ENCODE data around the gene C11orf71.
A peak's percentile ranks its signal among the peaks of the same experiment; 100 is the strongest.

Gene C11orf71

DNA sequence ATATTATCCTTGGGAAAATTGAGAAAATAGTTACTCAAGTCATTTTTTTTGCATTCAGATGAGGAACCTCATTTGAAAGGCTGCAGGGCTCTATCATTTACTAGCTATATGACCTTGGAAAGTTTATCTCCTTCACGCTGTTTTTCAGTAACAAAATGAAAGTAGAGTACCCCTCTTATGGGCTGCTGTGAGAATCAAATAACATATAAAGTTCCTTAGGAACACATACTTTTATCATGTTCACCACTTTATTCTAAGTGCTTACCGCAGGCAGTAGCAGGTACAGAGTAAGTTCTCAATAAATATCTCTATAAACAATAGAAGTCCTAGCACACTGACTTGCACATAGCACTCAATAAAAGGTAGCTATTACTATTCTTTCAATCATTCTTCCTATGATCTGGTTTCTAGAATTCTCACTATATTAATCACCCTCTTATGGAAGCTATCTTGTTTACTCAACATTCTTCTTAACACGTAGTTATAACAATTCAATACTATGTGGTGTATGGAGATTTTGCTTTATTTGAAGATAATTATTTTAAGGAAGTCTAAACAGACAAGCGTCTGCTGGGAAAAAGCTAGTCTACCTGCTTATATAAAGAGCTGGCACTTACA, 1.9 kb downstream of the C11orf71 start:
- no peak for DNase-seq

DNA sequence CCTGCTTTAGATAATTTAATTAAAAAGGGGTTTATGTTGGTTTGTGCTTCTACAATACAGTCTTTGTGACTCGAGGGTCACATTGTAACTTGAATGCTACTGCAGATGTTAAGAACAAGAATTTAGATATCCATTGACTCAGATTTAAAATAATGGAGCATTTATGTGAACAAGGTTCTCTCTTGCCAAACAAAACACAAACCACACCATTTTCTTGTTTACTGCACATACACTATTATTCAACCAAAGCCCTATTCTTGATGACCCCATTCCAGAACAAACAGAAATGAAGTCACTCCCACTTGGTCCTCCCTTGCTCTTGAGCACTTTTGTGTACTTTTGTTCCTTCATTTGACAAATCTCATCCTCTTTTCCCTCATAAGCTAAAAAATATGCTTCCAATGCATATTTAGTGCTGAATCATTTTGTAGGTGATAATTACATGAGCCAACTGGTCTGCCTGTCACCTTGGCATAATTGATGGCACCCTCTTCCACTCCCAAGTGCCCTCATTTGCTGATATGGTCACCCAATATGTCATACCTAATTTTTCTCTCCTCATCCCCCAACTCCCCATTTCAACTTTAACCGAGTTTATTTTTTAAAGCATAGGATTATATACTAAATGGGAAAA, 2.8 kb downstream of the C11orf71 start:
- DNase-seq, result no peak

DNA sequence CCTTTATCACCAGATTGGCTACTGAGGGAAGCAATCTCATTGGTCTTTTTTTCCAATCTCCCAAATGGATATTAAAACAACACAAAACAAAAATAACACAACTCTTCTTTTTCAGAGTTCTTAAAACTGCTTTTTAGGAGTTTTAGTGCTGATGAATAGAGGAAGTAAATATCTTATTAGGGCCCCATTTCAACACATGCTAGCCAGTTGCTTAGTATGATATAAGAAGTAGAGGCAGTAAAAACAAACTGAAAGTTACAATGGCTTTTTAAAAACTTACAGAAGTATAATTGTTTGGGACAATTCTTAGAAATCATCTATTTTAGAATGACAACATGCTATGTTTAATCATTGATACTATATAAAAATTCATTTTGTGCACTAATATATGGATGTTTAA, 3.4 kb downstream of the C11orf71 start:
- no peak for DNase-seq

DNA sequence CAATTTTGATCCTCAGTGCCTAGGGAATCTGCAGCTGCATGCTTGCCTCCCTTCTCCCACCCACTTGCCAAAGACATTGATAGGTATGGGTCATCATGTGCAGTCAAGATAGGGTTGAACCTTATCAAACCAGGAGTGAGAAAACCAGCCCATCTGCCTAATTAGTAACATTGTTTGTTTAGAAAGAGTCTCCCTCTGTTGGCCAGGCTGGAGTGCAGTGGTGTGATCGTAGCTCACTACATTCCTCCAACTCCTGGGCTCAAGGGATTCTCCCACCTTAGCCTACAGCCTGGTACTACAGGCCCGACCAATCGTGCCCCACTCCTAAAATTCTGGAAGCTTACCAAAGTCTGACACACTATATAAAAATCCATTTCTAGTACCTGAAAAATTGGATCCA, 4.6 kb downstream of the C11orf71 start:
- DNase-seq, result no peak

DNA sequence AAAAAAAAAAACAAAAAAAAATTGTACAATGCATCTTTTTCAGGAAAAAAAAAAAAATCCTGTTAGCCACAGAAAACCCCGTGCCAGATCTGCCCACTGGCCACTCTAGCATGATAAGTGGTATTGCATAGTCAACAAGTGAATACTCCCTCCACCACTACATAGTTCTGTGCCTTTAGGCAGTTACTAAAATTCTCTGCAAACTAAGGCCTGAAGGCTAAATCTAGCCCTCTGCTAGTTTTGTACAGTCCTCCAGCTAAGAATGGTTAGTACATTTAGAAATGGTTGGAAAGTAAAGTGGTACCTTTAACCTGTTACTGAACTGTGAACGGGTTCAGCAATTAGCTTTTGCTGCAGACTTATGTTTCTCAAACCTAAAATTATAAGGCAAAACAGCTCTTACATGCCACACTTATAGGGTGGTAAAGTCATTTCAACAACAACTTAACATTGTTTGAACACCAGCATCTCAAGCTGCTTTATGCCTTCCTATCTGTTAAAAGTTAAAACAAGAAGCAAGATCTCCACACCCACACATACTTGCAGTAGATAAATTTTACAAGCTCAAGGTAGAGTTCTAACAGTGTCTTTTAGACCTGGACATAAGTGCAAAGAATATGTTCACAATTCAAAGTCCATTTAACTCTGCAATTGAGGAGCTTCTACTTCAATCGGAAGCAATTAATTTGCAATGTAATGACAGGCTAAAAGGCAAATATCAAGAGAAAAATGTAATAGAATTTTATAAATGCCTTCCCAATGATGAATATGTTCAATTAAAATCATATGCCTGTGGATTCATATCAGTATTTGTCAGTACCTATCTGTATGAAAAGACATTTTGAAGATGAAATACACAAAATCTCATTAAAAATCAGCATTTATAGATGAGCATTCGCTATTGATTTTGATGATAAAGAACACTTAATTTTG, 7.3 kb downstream of the C11orf71 start:
- no peak for DNase-seq

DNA sequence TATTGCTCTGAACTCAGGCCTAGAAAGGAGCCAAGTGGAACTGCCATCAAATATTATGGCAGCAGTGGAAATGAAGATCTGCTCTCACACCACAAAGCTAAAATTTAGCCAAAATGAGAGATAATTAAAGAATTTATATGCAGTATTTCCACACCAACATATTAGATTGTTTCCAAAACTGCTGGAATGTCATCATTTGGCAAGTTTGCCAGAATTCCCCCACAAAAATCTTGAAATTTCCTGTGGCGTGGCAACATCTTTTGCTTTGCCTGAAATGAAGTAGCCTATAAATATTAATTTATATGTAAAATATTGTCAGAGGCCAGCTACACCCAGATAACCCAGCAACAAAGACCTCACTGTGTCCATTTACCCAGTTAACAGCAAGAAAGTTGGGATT, 13.8 kb downstream of the C11orf71 start:
- DNase-seq, result no peak

DNA sequence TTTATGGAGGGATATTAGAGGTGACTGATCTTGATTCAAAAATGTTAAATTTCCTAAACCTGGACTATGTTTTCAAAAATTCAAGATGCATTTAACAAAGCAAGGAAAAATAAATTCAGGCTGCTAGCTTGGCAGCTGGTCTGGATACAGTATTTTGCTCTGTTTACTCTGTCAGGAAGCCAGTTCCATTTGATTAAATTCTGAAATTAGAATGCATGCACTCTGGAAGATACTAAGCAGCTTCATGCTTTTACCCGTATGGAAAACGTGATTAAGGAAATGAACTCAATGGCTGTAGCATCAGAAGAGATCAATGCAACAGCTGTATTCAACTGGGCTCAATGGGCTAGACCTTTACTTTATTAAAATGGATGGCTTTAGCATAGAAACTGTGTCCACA, 14.2 kb downstream of the C11orf71 start:
- no peak for DNase-seq

DNA sequence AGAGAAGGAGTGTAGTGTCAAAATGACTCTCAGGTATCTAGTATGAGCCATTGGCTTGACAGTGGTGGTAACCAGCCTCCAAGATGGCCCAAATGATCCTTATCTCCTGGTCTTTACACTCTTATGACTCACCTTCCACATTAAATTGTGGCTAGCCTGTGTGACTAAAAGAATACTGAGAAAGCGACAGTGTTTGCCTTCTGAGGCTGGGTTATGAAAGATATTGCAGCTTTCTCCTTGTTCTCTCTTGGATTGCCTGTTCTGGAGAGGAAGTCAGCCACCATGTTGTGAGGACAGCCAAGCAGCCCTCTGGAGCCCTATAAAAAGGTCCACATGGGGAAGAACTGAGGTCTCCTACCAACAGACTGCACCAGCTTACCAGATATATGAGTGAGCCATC, 15.8 kb downstream of the C11orf71 start:
- no peak for DNase-seq

DNA sequence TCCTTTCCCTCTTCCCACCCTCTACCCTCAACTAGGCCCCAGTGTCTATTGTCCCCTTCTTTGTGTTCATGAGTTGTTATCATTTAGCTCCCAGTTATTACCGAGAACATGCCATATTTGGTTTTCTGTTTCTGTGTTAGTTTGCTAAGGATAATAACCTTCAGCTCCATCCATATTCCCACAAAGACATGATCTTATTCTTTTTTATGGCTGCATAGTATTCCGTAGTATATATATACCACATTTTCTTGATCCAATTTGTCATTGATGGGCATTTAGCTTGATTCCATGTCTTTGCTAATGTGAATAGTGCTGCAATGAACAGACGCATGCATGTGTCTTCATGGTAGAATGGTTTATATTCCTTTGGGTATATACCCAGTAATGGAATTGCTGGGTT, 17.8 kb downstream of the C11orf71 start:
- DNase-seq, result no peak

DNA sequence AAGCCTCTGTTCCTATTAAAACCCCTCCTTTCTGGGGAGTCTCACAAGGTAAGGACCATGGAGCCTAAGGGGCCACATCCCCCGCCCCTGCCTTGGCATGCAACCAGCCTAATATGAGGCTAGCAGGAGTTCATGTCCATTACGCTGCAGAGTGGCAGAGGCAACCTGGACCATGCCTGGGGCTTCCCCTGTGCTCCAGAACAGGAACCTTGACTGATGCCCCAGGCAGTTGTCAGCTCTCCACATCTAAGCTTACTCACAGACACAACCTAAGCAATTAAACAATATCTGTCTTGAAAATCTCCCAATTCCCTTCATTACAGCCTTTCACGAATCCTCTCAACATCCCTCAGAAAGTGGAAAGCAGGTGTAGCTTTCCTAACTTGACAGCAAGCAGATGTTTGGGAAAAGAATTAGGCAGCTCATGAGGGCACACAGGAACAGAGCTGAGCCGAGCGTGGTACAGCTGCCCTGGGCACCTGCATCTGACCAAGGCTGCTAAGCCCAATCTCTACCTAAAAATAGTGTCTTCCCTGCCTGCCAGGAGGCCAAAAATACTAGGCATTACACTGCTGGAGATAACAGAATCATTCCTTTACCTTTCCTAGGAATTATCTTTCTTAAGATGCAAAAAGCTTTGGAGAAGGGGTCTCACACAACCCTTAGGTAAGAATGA, 20.8 kb downstream of the C11orf71 start:
- DNase-seq, result no peak

DNA sequence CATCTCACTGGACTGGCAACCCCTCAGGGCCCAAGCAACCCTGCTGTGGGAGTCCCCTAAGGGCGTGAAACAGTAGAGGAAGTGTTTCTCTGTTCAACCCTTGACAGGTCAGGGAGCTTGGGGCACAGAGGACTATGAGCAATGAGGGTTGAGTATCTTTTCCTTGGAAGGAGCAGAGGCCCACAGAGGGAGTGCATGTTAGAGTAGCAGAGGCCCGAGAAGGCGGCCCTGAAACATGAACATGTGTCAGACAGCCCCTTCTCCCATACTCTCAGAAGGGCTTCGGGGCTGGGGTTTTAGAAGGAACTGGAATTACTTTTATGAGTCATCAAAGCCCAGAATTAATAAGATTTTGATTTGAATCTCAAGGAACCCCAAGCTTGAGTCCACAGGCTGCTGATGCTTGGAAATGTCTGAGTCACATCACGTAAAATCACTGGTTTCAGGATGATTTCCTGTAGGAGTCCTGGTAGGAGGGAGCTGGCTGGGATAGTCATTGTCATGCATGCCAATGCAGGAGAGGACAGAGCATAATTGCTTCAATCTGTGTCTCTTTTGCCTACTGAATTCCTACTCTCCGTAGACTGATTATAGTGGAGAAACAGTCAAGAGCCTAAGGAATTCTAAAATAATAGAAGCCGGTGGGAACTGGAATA, 22.6 kb downstream of the C11orf71 start:
- peak; percentile 26 for DNase-seq

DNA sequence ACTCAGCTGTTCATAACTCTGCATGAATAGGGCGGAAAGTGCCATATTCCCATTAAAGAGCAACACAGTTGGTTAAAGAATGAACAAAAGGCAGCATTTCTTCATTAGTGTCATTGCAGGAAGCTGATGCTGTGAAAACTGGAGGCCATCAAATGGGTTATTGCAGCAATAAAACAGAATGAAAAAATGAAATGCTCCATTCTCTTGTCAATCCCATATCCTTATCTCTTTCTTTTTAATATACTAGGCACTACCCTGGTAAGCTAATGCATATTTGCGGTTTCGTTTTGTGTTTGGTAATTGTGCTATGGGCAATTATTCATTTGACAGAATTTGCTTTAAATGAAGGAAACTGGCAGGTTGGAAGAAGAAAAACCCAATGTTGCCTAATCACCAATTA, 25.3 kb downstream of the C11orf71 start:
- DNase-seq, result no peak

DNA sequence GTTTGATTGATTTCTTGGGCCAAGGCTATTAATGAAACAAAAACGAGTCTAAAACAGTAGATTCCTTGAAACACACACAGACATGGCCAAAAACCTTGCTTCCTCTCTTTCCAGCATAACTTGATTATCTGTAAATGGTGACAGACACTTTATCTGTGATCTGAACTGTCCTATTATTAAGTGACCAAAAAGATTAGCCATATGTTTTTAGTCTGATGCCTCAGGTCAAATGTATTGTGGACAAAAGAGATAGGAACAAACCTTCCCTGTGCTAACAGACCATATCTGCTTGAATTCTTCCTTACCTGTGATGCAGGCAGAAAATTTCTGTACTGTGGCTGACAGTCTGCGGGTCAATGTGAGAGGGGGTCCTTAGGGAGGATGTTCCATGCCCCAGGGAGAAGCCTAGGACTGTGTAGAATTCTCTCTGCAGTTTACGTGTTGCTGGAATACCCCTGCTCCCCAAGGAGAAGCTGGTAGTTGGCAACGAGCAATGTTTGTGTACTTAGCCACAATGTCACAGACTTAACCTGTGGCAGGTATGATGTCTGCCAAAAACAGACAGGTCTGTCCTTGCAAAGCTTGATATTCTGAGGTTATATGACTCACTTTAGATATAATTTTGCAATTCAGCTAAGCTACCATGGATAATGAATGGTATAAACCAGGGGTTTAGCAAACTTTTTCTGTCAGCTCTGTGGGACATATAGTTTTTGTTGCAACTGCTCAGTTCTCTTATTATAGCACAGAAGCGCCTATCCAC, 31.2 kb downstream of the C11orf71 start:
- no peak for DNase-seq

DNA sequence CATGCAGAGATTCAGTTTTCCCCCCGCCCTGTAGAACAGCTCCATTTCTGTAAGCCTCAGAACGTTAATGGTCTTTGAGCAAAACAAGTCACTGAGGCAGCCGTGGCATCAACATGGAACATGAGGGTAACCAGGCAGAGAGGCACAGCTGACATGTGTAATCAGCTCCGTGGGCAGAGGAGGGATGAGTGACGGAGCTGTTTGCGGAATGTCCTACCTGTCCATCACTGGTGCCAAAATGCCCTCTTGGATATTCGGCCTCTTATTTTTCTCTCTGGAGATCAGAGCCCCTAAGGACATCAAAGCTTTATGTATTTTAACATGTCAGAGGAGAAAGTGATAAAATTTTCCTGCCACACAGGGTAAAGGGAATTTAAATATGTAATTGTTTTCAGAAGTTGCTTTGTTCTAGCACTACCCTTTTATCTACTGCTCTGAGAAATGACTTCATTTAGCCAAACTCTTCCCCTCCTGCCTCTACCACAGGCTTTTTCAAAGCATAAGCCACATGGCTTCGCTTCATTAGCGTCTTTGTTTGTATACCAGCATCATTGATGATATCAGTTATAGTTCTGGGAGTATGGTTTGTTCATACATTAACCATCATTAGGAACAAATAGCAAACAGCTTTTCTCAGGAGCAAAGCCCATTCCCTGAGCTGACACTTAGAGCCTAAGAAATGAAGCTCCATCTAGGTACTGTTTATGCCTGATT, 32.9 kb downstream of the C11orf71 start:
- DNase-seq, result no peak

DNA sequence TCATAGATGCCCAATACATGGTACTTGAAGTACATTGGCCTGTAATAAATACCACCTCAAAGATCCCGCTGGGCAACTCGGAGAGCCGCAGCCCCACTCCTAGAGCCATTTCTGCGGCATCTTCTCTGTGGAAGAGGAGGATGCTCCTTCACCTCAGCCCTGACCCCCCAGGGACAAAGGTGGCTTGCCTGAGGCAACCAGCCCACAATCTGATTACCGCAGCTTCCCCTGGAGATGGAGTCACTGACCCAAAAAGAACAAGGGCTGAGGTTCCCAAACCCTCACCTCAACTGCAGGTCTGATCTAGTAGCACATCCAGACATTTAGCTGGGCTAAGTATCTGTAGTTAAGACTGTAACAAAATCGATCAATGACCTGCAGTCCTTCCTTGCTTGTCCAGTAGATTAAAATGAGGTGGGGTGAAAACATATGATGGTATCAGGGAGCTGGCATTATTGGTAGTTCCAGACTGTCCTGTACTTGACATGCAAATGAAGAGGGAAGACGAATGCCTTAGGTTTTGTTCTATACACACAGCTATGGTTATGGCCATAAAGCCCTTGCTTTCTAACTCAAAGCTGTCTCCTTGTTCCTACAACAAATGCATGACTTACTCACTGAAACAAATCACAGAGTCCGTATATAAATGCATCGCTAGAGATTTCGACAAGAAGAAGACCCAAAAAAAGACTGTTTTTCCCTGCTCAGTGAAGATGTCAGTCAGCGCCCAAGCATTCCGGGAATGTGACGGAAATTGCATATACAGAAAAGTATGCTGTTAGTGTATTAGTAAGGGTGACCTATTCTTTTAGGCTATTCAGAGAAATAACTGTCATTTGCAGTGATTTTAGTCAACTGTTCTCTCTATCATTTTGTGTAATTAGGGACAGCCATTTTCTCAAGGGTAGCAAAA, 33.7 kb downstream of the C11orf71 start:
- DNase-seq, result peak; percentile 12

DNA sequence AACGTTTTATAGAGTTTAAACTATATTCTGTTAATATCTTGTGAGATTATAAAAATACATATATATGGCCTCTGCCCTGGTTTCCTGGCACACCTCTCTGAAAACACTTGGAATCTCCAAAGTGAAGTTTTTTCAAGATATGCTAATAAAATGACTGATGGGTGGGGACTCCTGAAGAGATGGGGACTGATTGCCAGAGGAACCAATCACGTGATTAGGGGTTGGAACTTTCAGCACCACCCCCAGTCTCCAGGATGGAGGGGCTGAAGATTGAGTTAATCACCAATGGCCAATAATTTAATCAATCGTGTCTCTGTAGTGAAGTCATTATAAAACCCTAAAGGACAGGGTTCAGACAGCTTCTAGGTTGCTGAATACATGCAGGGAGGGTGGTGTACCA, 37.4 kb downstream of the C11orf71 start:
- no peak for DNase-seq

DNA sequence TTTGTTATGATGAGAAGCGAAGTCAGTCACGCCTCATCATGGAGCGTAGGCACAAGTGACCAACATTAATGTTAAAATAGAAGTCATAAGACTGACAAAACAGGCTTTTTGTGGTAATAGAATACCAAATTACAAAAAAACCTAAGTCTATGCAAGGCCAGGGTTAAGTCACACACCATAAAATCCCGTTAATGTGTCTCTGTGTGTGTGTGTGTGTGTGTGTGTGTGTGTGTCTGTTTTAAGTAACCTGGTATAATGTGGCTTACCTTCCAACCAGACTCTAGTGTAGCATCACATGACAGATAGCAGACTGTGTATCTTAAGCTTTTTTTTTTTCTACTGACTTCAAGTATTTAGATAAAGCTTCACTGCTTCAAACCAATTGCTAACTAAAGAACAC, 38.0 kb downstream of the C11orf71 start:
- DNase-seq, result no peak

DNA sequence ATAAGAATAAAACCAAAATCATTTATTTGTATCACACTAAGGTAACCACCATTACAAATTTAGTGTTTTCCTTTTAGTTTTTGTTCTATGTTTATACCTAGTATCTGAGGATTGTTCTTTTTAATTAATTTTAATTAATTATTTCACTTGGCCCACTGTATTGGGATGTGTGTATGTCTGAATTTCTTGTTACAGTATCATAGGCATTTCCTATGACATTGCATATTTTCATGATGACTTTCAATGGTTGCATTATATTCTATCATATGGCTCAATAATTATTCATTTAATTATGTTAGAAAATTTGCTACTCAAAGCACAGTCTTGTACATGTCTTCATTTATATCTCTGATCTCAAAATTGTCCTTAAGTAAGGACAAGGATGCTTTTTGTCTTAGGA, 41.0 kb downstream of the C11orf71 start:
- no peak for DNase-seq

DNA sequence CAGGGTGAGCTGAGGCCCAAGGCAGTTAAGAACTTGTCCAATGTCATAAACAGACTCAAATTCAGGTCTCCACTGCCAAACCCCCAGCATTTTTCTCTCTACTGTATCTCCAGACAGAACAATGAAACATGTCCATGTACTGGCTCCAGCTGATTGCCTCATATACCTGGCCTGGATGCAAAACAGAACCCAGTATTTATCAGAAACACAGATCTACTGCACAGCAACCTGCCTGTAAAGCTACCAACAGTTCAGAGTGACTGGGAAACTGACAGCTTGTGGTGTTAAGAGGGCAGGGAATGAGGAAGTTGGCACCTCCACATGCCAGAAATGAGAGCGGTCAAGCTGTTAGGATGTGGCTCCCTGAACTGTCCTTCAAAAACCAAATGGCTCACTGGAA, 41.6 kb downstream of the C11orf71 start:
- DNase-seq, result no peak

DNA sequence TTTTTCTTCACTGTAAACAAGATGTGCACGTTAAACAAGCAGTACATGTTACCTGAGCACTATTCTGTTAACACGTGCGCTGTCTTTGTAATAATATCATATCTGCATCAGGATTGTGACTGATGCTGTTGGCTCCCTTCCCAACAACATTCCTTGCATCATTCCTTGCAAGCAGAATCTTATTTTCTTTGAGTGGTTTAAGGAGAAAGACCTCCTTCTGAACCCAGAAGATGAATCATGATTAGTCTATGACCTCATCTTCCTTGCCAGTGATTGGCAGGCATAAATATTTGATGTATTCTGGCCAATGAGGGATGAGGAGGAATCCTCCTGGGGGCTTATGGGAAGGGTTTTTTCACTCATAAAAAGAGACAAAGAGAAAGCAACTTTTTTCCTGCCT, 46.2 kb downstream of the C11orf71 start:
- peak; percentile 45 for DNase-seq
